Measurements from ENCODE around the gene TIGD1.

DNA sequence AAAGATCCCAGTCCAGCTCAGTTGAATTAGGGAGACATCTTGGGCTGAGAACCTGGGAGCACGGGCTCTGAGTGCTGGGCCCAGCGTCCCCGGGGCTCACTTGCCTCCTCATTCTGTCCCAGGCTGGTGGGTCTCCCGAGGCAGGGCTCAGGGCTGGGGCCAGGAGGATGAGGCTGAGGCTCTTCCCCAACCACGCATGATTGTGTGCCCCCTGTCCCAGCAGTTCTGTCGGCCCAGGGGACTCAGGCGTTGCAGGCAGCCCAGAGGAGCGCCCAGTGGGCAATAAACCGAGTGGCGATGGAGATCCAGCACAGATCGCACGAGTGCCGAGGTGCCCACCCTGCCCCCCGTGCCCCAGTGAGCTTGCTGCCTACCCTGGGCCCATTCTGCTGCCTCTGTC, 29.3 kb downstream of the TIGD1 start:
- TF ChIP-seq FOSL2 (CRISPR knock-in tag; IDR thresholded peaks at IDR 0.05) = no peak
- TF ChIP-seq, protein P1, sequence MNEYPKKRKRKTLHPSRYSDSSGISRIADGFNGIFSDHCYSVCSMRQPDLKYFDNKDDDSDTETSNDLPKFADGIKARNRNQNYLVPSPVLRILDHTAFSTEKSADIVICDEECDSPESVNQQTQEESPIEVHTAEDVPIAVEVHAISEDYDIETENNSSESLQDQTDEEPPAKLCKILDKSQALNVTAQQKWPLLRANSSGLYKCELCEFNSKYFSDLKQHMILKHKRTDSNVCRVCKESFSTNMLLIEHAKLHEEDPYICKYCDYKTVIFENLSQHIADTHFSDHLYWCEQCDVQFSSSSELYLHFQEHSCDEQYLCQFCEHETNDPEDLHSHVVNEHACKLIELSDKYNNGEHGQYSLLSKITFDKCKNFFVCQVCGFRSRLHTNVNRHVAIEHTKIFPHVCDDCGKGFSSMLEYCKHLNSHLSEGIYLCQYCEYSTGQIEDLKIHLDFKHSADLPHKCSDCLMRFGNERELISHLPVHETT (CRISPR knock-in tag; conservative IDR thresholded peaks at IDR 0.05) = no peak
- no peak for TF ChIP-seq POLR2A (IDR thresholded peaks at IDR 0.05; ENCODE audit: insufficient read depth in 1 of 2, low read depth in 2 of 2, low read length in 2 of 2)
- TF ChIP-seq CBFB (CRISPR knock-in tag; IDR thresholded peaks at IDR 0.05) = no peak
- no peak for TF ChIP-seq ATF4 (CRISPR knock-in tag; IDR thresholded peaks at IDR 0.05)
- no peak for TF ChIP-seq ZNF589 (CRISPR knock-in tag; conservative IDR thresholded peaks at IDR 0.05)
